Measurements from ENCODE around the gene NCAM1. TPM values are rescaled to one million over a fixed set of nuclear protein-coding genes. Genes with fewer than 3 reads are reported as not detected.

The NCAM1 gene
- total and polyA plus RNA-seq, 2 of the 13 experiments (the other 11 are each of a cell fraction or from before 2014, with no cell fraction given) = 0.05 TPM; not detected in 1

DNA sequence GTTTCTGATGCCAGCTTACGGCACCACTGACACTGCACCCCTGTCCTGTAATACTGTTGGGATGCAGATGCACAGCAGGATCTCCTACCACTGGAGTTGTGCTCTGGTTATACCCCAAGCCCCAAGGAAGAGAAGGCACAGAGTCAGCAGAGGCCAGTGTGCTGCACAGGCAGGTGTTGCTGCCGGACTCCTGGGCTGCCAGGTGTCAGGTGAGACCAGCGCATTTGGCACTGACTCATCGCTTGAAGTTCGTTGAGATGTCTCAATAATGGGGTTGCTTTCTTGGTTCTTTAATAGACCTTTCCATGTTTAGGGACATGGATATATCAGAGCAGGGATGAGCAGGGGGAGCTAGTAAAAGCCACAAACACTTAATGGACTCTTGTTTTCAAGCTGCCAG lies 277.5 kb downstream of the NCAM1 start (continued):
- TF ChIP-seq, protein P1, sequence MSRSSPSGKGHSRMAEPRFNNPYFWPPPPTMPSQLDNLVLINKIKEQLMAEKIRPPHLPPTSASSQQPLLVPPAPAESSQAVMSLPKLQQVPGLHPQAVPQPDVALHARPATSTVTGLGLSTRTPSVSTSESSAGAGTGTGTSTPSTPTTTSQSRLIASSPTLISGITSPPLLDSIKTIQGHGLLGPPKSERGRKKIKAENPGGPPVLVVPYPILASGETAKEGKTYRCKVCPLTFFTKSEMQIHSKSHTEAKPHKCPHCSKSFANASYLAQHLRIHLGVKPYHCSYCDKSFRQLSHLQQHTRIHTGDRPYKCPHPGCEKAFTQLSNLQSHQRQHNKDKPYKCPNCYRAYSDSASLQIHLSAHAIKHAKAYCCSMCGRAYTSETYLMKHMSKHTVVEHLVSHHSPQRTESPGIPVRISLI (CRISPR knock-in tag; IDR thresholded peaks at IDR 0.05; ENCODE audit: borderline replicate concordance) = no peak
- TF ChIP-seq GLI4 (CRISPR knock-in tag; IDR thresholded peaks at IDR 0.05; ENCODE audit: borderline replicate concordance) (no peak), HNRNPK (IDR thresholded peaks at IDR 0.05; ENCODE audit: low read depth, low read length, poor library complexity, severe bottlenecking) (no peak), HHEX (CRISPR knock-in tag; IDR thresholded peaks at IDR 0.05) (no peak), CAMTA2 (CRISPR knock-in tag; IDR thresholded peaks at IDR 0.05; ENCODE audit: borderline replicate concordance) (no peak), FOXA1 (IDR thresholded peaks at IDR 0.05) (no peak), FOXA1 (CRISPR knock-in tag; IDR thresholded peaks at IDR 0.05) (no peak), NFE2L2 (IDR thresholded peaks at IDR 0.05; ENCODE audit: low read length) (no peak), KLF11 (CRISPR knock-in tag; IDR thresholded peaks at IDR 0.05) (no peak)
- TF ChIP-seq, protein P2, sequence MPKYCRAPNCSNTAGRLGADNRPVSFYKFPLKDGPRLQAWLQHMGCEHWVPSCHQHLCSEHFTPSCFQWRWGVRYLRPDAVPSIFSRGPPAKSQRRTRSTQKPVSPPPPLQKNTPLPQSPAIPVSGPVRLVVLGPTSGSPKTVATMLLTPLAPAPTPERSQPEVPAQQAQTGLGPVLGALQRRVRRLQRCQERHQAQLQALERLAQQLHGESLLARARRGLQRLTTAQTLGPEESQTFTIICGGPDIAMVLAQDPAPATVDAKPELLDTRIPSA (CRISPR knock-in tag; IDR thresholded peaks at IDR 0.05; ENCODE audit: borderline replicate concordance) = no peak
- TF ChIP-seq, protein P3, sequence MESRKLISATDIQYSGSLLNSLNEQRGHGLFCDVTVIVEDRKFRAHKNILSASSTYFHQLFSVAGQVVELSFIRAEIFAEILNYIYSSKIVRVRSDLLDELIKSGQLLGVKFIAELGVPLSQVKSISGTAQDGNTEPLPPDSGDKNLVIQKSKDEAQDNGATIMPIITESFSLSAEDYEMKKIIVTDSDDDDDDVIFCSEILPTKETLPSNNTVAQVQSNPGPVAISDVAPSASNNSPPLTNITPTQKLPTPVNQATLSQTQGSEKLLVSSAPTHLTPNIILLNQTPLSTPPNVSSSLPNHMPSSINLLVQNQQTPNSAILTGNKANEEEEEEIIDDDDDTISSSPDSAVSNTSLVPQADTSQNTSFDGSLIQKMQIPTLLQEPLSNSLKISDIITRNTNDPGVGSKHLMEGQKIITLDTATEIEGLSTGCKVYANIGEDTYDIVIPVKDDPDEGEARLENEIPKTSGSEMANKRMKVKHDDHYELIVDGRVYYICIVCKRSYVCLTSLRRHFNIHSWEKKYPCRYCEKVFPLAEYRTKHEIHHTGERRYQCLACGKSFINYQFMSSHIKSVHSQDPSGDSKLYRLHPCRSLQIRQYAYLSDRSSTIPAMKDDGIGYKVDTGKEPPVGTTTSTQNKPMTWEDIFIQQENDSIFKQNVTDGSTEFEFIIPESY (CRISPR knock-in tag; IDR thresholded peaks at IDR 0.05) = no peak
- TF ChIP-seq, protein P4, sequence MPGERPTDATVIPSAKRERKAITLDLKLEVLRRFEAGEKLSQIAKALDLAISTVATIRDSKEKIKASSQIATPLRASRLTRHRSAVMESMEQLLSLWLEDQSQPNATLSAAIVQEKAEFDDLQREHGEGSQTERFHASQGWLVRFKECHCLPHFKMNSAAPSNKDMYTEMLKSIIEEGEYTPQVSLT (CRISPR knock-in tag; IDR thresholded peaks at IDR 0.05; ENCODE audit: borderline replicate concordance, low read depth) = no peak
- TF ChIP-seq, protein P5, sequence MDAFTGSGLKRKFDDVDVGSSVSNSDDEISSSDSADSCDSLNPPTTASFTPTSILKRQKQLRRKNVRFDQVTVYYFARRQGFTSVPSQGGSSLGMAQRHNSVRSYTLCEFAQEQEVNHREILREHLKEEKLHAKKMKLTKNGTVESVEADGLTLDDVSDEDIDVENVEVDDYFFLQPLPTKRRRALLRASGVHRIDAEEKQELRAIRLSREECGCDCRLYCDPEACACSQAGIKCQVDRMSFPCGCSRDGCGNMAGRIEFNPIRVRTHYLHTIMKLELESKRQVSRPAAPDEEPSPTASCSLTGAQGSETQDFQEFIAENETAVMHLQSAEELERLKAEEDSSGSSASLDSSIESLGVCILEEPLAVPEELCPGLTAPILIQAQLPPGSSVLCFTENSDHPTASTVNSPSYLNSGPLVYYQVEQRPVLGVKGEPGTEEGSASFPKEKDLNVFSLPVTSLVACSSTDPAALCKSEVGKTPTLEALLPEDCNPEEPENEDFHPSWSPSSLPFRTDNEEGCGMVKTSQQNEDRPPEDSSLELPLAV (CRISPR knock-in tag; conservative IDR thresholded peaks at IDR 0.05; ENCODE audit: low read depth) = no peak
